Stimulated activated CD4-positive, alpha-beta T cell treated with anti-CD3 and anti-CD28 coated beads, Interleukin-15, amount 100 ng/mL, for 1 hour (primary cell): ENCODE results near the gene CTH.
"Not testable (repeated sequence)": the region's sequence is repeated elsewhere in the genome, so short reads cannot be mapped to it uniquely, and the experiment has no call there.

Experiments used
- DNase-seq, 2 donors: peaks; one replicate each; pipeline ENCODE4 v3.0.0-alpha.2; 2020; ENCODE audit warnings: low read depth in 1 of 2, low spot score in 1 of 2

The CTH gene

DNA sequence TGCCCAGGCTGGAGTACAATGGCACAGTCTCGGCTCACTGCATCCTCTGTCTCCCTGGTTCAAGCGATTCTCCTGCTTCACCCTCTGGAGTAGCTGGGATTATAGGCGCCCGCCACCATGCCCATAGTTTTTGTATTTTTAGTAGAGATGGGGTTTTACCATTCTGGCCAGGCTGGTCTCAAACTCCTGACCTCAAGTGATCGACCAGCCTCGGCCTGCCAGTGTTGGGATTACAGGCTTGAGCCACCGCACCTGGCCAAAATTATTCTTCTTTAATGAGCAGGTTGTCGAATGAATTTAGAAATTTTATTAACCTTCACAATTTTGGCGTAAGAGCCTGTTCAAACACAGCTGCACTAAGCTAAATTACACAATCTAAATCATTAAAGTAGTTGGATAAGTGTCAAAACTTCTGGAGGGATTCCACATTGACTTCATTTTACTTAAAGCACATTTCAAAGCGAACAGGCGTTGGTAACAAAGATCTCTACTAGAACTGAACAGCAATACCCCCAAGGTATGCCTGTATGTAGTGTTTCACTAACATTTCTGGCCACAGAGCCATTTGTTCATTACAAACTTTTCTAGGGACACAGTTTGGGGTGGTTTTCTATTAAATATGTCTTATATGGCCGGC is 5.2 kb upstream of the CTH start:
- no peak for DNase-seq

DNA sequence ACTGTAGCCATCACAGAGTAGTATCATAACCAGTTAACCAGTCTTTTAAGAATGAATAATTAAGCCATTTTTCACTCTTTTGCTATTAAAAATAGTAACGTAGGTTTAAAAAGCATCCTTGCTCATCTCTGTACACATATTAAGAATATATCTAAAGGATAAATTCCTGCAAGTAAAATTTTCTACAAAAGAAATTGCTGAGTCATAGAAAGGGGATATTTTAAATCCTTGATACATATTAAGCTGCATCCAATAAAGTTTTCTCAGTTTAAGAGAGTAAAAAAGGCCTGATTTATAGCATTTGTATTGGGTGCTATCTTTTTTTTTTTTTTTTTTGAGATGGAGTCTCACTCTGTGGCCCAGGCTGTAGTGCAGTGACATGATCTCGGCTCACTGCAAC is 1.9 kb upstream of the CTH start:
- DNase-seq, result no peak

DNA sequence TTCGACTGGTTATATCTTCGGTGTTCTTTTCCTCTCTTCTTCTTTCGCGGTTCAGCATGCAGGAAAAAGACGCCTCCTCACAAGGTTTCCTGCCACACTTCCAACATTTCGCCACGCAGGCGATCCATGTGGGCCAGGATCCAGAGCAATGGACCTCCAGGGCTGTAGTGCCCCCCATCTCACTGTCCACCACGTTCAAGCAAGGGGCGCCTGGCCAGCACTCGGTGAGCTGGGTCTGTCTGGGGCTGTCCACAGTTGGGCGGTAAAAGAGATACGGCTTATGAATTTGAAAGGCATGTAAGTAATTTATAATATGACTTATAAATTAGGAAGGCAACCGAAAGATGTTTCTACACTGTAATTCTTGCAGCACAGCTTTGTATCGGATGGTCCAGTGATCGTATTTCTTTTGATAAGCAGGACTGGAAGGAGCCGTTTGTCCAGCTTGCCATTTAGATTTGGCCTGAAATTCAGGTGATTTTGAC is 334 bp downstream of the CTH start:
- DNase-seq, result no peak

DNA sequence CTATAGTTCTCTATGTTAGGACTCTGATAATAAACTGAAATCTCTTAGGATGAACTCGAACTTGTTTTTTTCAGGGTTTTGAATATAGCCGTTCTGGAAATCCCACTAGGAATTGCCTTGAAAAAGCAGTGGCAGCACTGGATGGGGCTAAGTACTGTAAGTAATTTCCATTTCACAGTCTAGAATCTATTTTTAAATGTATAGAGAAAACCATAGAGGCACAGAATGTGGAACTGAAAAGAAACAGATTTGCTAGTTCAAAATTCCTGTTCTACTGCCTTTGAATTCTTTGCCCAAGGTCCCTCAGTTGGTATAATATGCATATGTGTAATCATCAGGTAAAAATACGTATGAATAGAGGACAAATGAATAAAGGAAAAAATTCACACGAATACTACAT is 4.8 kb downstream of the CTH start:
- DNase-seq, result no peak

DNA sequence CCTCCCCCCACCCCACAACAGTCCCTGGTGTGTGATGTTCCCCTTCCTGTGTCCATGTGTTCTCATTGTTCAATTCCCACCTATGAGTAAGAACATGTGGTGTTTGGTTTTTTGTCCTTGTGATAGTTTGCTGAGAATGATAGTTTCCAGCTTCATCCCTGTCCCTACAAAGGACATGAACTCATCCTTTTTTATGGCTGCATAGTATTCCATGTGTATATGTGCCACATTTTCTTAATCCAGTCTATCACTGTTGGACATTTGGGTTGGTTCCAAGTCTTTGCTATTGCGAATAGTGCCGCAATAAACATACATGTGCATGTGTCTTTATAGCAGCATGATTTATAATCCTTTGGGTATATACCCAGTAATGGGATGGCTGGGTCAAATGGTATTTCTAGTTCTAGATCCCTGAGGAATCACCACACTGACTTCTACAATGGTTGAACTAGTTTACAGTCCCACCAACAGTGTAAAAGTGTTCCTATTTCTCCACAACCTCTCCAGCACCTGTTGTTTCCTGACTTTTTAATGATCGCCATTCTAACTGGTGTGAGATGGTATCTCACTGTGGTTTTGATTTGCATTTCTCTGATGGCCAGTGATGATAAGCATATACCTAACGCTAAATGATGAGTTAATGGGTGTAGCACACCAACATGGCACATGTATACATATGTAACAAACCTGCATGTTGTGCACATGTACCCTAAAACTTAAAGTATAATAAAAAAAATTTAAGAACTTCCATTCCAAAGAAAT is 8.1 kb downstream of the CTH start:
- DNase-seq, result not testable (repeated sequence)

DNA sequence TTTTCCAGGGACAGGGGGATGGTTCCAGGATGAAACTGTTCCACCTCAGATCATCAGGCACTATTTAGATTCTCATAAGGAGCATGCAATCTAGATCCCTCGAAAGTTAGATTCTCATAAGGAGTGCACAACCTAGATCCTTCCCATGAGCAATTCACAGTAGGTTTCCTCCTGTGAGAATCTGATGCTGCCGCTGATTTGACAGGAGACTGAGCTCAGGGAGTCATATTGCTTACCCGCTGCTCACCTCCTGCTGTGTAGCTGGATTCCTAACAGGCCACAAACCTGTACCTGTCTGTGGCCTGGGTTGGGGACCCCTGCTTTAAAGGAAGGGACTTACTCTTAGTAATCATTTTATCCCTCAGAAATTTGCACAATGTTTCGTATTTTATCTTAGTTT is 9.3 kb downstream of the CTH start:
- DNase-seq, result no peak

DNA sequence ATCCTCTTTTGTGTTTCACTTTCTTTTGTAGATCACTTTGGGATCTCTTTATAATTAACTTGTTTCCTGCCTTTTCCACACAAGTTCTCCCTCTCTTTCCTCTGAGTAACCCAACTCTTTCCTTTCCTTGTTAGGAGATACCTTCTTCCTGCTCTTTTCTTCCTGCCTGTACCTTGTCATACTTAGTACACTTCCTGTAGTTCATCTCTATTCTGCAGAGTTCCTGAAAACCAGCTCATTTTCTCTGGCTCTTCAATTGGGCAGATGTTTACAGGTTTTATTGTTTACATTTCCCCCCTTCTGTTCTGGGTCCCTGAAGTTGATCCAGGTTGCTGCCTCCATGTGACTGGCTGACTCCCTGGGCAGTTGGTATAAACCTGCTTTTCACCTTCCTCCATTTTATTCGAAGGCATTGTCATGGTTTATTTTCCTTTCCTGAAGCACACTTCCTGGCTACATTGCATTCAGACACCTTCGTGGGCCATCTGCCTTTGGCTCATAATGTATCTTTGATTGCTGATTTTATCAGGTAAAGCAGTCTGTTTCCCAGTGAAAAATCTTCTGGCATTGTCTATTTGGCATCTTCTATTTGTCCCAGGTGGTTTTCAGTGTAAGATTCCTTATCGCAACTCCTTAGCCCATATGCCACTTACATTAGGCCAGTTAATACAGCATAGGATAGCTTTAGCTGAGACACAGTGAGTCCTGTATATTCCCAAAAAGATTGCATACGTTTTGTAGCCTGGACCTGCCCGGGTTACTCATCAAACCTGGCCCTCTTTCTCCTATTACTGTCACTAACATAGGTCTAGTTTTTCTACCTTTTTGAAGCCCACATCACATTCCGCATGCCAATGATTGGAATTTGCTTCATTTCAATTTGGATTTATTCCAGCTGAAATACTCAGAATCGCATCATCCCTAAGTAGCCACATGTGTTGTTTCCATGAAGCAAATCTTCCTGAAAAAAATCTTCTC is 15.4 kb downstream of the CTH start:
- no peak for DNase-seq

DNA sequence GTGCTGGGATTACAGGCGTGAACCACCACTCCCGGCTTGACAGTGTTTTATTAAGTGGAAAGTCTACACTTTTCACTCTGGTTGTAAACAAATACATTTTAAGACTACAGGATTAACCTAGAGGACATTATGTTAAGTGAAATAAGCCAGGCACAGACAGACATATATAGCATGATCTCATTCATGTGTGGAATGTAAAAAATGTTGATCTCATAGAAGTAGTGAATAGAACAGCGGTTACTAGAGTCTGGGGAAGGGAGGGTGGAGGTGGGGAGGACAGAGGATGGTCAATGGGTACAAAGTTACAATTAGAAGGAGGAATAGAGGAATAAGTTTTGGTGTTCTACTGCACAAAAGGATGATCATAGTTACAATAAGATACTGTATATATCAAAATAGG is 16.9 kb downstream of the CTH start:
- DNase-seq, result no peak

DNA sequence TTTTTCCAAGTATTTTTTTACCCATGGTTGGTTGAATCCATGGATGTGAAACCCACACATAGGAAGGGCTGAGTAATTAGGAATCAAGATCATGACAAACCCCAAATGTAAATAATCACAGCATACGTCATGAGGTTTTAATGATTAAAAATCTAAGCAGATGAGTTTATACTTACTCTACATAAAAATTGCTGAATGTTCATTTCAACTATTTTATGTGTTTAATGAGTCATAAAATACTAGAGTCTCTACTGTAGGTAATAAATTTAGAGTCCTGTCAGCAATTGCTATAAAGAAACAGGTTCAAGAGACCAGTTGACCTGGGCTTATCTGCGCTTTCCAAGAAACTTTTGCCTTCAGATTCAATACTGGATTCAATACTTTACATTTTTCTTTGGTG is 18.2 kb downstream of the CTH start:
- no peak for DNase-seq

DNA sequence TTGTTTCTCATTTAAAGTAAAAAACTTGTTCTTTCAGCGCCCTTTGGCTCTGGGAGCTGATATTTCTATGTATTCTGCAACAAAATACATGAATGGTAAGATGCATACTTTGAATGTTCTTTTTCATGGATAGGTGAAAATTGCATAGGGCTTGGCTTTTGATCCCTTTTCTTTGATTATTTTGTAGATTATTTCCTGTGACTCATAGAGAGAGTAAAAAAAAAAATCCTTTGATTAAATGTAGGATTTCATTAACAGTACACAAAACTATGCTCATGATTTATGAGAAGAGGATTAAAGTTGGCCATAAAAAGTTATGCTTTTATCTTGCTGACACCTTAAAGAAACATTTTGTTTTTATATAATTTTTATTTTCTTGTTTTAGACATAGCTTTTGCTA is 18.7 kb downstream of the CTH start:
- no peak for DNase-seq

DNA sequence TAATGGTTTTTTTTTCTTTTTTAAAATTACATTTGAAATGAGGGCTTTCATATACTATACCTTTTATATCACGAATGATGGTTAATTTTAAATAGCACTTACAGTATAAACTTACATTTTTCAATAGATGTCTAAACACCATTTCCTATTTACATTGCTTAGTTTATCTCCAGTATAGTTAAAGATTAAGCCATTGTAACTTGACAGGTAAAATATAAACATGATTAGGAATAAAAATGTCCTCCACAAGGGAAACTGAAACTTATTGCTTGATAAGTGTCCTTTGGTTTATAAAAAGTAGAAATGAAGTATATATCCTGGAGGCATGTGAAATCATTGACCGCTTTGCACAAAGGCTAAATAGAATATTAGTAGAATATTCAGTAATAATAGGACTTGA is 20.2 kb downstream of the CTH start:
- no peak for DNase-seq

DNA sequence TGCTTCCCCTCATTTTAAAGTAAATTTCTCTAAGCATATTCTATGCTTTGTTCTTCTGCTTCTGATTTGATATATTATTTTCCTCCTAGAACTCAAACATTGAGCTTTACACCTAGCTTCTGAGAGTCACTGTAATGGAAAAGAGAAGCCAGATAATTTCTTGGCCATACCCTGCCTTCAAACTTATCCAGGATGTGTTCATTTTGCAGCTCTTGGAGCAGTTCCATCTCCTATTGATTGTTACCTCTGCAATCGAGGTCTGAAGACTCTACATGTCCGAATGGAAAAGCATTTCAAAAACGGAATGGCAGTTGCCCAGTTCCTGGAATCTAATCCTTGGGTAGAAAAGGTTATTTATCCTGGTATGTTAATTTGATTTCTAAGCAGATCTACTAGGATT is 20.8 kb downstream of the CTH start:
- no peak for DNase-seq

DNA sequence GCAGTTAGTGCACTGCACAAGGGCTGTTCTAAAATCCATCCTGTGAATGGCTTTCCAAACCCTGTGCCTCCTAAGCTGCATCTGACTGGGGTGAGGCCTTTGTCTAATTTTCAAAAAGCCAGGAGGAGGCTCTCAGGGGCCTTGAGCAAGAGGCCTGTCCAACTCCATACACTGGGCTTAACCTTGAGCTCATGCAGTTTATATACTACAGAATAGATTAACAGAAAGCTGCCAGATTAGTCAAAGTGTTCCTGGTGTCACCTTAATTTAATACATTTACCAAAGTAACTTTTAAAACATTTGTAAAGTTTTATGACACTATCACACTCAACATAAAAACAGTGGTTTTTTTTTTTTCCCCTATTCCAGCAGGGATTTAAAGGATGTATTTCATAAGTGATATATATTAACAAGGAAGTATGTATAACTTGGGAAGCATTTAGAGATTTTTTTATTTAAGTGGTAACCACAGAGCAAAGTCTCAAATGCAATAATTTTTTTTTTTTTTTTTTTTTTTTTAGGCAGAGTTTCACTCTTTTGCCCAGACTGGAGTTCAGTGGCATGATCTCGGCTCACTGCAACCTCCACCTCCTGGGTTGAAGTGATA is 23.3 kb downstream of the CTH start:
- DNase-seq, result no peak

DNA sequence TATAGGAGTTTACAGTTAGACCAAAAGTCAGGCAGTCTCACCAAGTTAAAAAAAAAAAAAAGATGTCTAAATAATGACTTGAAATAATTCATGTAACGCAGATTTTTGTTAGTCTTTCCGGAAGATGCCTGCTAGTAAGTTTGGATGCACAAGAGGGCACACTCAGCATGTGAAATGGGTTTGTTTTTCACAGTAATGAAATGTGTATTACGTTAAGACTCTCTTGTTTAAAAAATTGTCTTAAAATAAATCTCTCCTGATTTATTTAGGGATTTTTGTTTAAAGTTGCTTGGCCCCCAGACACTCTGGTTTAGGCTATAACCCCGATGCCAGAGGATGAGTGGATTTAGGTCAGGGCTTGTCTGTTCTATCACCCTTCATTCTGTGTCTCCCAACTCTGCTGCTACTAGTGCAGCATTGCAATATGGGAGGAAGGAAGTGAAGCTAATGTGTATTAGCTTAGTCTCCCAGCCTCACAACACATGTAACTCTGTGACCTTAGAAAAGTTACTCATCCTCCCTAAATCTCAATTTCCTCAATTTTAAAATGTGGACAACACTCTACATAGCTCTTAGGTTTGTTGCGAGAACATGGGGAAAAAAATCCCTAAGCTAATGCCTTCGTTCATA is 25.7 kb downstream of the CTH start:
- no peak for DNase-seq

DNA sequence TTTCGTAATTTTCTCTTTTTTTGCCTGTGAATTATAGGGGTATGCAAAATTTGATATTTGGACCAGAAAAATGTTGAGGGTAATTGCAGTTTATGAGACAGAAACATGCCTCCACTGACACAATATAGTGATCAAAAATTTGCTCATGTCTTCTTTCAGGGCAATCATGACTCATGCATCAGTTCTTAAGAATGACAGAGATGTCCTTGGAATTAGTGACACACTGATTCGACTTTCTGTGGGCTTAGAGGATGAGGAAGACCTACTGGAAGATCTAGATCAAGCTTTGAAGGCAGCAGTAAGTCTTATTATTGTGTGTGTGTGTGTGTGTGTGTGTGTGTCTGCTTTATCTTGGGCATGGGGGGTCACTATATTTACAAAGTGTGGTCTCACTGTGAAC is 27.5 kb downstream of the CTH start:
- no peak for DNase-seq

DNA sequence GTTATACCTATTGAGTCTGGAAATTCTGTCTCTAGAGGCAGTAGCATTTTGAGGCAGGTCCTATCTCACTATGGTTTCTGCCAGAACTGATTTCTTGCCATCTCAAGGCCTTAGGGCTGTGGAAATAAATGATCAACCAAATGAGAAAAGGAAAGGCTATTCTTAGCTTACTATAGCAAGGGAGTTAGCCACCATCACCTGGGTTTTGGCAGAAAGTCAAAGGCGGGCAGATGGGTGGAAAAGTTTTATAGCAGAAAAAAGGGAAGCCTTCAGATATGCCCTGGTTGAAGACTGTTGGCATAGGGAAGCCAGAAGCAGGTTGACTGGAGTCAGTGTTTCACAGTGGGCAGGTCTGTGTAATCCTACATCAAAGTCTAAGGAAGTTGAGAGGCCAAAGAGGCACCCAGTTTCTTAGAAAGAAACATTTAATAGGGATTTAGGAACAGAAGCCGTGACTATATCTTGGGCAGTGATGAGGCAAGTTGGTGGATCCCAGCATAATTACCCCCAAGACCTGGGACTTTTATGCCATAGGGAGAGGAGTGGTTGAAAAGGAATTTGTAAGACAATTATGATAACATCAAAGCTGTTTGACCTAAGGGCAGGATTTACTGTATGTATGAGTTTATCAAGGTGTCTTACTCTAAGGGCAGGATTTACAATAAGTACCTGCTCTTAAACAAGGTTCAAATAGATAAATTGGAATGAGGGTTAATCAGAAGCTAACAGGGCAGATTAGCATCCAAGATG is 29.7 kb downstream of the CTH start:
- DNase-seq, result no peak

DNA sequence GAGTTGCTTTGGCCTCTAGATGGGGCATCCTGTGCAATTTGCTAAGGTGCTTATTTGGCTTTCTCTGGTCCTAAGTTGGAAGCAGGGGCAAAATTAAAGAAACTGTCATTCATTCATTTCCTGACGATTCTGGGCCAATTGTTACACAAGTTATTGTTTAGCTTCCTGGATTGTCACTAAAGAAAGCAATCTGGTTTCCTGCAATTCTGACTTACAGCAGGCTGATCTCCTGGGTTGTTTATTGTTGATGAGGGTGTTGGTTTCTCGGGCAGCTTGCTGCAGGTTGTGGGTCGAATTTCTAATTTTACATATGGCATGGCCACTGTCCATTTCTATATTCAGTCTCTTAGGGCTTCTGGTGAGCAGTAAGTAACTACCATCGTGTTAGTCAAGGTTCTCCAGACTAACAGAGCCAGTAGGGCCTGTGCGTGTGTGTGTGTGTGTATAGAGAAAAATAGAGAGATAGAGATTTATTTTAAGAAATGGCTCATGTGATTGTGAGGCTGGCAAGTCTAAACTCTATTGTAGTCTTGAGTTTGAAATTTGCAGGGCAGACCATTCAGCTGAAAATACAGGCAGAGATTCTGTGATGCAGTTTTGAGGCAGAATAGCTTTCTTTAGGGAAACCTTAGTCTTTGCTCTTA is 30.4 kb downstream of the CTH start:
- DNase-seq, result no peak

DNA sequence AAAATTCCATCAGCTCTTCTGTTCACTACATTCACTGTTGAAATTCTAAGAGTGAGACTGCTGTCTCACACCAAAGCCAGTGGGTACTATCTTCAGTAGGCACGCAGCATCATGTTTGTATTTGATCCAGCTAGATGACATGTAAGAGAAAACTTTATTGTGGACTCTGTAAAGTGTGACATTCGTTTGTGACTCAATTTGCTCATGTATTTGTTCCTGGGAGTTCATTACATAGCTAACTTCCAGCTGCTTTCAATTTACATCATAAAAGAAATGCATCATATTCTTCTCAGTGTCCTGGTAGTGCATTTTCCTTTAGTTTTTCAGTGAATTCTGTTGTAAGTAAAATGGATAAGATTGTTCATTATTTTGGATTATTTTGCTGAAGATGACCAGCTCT is 31.4 kb downstream of the CTH start:
- no peak for DNase-seq

DNA sequence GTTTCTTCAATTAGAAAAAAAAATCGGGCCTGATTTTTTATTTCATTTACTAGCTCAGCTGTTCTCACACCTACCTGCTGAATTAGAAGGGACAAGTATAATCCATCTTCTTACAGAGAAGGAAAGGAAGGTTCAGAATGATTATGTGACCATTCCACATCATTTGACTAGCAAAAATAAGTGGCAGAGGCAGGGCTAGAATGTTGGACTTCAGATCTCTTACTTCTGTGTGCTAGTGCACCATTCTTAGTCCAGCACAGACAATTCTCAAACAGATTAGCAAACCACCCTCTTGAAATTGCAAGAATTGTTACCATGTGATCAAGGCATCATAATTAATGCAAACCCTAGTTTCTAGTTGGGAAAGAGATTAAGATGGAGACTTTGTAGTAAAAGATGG is 32.7 kb downstream of the CTH start:
- DNase-seq, result no peak

DNA sequence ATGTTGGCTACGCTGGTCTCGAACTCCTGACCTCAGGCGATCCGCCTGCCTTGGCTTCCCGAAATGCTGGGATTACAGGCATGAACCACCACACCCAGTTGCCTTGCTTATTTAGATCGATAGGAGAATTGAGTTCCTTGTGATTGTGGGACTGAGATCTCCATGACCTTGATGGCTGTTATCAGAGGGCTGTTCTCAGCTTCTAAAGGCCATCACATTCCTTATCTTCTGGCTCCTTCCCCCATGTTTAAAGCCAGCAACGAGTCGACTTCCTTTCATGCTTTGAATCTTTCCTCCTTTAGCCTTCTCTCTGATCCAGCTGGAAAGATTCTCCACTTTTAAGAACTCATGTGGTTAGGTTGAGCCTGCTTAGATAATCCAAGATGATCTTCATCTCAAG is 38.0 kb downstream of the CTH start:
- DNase-seq, result no peak
